Measurements from ENCODE around the gene CEP85L.
"Not testable (repeated sequence)": the region's sequence is repeated elsewhere in the genome, so short reads cannot be mapped to it uniquely, and the experiment has no call there.

Gene CEP85L

DNA sequence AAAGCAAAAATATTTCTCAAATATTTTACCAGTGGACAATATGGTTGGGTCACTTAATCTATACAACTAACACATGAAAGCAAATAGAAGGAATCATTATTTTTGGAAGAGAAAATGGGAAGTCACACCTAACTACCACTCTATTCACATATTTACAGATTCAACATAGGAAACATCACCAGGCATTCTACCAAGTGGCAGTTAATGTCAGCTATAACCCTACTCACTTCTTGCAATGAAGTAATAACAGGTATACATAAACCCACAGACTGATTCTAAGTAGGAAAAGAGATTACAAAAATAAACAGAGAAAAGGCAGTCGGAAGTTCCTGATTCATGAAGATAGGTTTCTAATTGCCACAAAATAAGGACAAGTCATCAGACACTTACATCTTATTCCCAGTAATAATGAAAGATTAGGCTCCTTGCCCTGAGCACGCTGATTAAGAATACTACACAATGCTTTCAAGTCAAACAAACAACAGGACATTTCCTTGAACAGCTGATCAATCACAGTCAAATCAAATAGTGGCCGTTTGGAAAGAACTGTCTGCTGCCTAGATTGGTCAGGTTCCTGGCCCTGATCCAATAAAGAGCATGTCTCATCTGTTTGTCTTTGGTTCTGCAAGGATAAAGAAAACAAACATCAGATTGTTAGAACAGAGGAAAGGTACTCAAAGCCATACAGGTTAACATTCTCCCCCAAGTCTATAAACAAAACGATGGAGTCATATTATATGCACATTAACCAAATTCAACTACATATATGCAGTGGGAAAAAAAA is 182.5 kb downstream of the CEP85L start:
- Mint-ChIP-seq H3K9me3 (no peaks in the 10 kb centered on the region), H3K4me3 (no peak overlapping the region), H3K27me3 (no peaks in the 10 kb centered on the region), H3K36me3 (ENCODE audit: low read depth) (peaks cover 83% of the 10 kb centered on the region), H3K4me1 (ENCODE audit: low read depth) (peaks cover 16% of the 10 kb centered on the region), H3K27ac (no peak overlapping the region)
- no peak for DNase-seq

- DNase-seq: no peak
- Mint-ChIP-seq H3K4me1 (ENCODE audit: low read depth) (peaks cover 16% of the 10 kb centered on the region), H3K36me3 (ENCODE audit: low read depth) (peaks cover 92% of the 10 kb centered on the region), H3K4me3 (no peak overlapping the region), H3K9me3 (no peaks in the 10 kb centered on the region), H3K27ac (peak overlapping the region; percentile 48), H3K27me3 (no peaks in the 10 kb centered on the region)
Measured at GRCh38 chr6:118467181-118467580, 184.2 kb downstream of the CEP85L start.

DNA sequence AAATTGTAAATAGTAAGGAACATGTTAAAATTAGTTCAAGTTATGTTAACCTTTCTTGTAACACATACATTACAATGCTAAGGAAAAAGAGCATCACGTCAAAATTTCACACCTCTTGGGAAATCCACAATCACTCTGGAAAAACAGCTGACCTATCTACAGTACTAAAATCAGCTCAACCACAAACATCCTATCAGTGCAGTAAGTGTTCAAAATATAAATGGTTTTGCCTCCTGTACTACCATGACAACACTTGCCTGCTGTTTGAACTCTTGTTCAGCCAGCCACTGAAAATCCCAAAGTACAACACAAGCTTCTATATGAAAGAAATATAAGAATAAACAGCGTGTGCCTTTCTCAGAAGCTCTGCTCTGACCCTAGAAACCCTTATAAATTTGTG is 186.8 kb downstream of the CEP85L start:
- Mint-ChIP-seq H3K27ac (no peak overlapping the region), H3K27me3 (no peaks in the 10 kb centered on the region), H3K4me3 (no peak overlapping the region), H3K9me3 (no peaks in the 10 kb centered on the region), H3K4me1 (ENCODE audit: low read depth) (peaks cover 16% of the 10 kb centered on the region), H3K36me3 (ENCODE audit: low read depth) (peaks cover 84% of the 10 kb centered on the region)
- DNase-seq: no peak

DNA sequence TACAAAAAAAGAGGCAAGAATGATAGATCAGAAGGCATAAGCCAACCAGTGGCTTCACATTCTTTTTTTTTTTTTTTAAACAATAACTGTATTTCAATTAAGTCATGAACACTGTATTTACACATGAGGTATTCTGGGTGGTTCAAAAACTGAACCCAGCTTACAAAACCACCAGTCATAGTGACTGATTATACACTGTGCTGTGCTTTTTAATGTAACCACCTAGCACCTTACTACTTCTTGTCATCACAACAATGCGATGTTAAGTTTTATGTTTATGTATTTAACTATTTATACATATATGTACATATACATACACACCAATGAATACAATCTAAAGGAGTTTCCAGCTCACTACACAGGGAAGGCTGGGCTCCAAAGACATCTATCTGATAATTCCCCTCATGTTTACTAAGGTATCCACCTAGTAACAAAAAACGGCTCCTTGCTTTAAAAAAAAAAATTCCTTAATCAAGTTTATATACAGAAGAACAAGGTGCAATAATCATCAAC is 190.4 kb downstream of the CEP85L start:
- Mint-ChIP-seq H3K36me3 (ENCODE audit: low read depth) (peaks cover 52% of the 10 kb centered on the region), H3K4me3 (no peak overlapping the region), H3K4me1 (ENCODE audit: low read depth) (peaks cover 3% of the 10 kb centered on the region), H3K27me3 (no peaks in the 10 kb centered on the region), H3K27ac (no peak overlapping the region), H3K9me3 (peaks cover 4% of the 10 kb centered on the region)
- no peak for DNase-seq

GRCh38 chr6:118456982-118457381 is 194.4 kb downstream of the CEP85L start:
- no peaks in the 10 kb centered on the region for H3K4me1 Mint-ChIP-seq (ENCODE audit: low read depth)
- peaks cover 18% of the 10 kb centered on the region for H3K36me3 Mint-ChIP-seq (ENCODE audit: low read depth)
- DNase-seq: no peak
- no peaks in the 10 kb centered on the region for H3K27me3 Mint-ChIP-seq
- H3K27ac Mint-ChIP-seq: no peak overlapping the region
- peaks cover 32% of the 10 kb centered on the region for H3K9me3 Mint-ChIP-seq
- H3K4me3 Mint-ChIP-seq: no peak overlapping the region

DNA sequence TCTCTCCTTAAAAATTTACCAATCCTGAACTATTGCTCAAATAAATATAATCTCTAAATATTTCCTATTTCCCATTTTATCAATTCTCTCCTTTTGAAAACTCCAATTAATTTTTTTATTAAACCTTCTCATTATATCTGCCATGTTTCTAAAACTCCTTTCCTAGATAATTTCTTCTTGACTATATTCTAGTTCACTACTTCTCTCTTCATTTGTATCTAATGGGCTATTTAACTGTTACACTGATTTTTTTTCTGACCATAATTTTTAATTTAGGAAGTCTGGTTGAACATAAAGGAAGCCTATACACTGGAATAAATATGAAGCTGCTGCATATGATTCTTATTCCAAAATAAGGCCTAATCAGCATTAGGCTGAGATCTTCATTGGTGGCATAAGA is 199.6 kb downstream of the CEP85L start:
- Mint-ChIP-seq H3K4me3 (no peak overlapping the region), H3K27me3 (no peaks in the 10 kb centered on the region), H3K9me3 (peaks cover 51% of the 10 kb centered on the region), H3K36me3 (ENCODE audit: low read depth) (peaks cover 29% of the 10 kb centered on the region), H3K27ac (no peak overlapping the region), H3K4me1 (ENCODE audit: low read depth) (no peaks in the 10 kb centered on the region)
- no peak for DNase-seq

- Mint-ChIP-seq H3K36me3 (ENCODE audit: low read depth) (peaks cover 45% of the 10 kb centered on the region), H3K27me3 (no peaks in the 10 kb centered on the region), H3K9me3 (peaks cover 39% of the 10 kb centered on the region), H3K27ac (no peak overlapping the region), H3K4me3 (no peak overlapping the region), H3K4me1 (ENCODE audit: low read depth) (no peaks in the 10 kb centered on the region)
- DNase-seq: no peak
Measured at GRCh38 chr6:118444796-118445195, 206.6 kb downstream of the CEP85L start.

- Mint-ChIP-seq H3K27me3 (no peaks in the 10 kb centered on the region), H3K4me1 (ENCODE audit: low read depth) (no peaks in the 10 kb centered on the region), H3K36me3 (ENCODE audit: low read depth) (peaks cover 17% of the 10 kb centered on the region), H3K4me3 (no peak overlapping the region), H3K27ac (no peak overlapping the region), H3K9me3 (peaks cover 35% of the 10 kb centered on the region)
- DNase-seq: no peak
Measured at GRCh38 chr6:118436482-118436881, 214.9 kb downstream of the CEP85L start.

GRCh38 chr6:118434147-118434546 is 217.2 kb downstream of the CEP85L start:
- not testable (repeated sequence) for H3K4me3 Mint-ChIP-seq; H3K27ac Mint-ChIP-seq; H3K4me1 Mint-ChIP-seq (ENCODE audit: low read depth); H3K27me3 Mint-ChIP-seq; DNase-seq
- Mint-ChIP-seq H3K36me3 (ENCODE audit: low read depth) (peaks cover 33% of the 10 kb centered on the region), H3K9me3 (peaks cover 26% of the 10 kb centered on the region)

GRCh38 chr6:118421312-118421711 is 230.1 kb downstream of the CEP85L start:
- H3K4me3 Mint-ChIP-seq: not testable (repeated sequence)
- peaks cover 32% of the 10 kb centered on the region for H3K9me3 Mint-ChIP-seq

DNA sequence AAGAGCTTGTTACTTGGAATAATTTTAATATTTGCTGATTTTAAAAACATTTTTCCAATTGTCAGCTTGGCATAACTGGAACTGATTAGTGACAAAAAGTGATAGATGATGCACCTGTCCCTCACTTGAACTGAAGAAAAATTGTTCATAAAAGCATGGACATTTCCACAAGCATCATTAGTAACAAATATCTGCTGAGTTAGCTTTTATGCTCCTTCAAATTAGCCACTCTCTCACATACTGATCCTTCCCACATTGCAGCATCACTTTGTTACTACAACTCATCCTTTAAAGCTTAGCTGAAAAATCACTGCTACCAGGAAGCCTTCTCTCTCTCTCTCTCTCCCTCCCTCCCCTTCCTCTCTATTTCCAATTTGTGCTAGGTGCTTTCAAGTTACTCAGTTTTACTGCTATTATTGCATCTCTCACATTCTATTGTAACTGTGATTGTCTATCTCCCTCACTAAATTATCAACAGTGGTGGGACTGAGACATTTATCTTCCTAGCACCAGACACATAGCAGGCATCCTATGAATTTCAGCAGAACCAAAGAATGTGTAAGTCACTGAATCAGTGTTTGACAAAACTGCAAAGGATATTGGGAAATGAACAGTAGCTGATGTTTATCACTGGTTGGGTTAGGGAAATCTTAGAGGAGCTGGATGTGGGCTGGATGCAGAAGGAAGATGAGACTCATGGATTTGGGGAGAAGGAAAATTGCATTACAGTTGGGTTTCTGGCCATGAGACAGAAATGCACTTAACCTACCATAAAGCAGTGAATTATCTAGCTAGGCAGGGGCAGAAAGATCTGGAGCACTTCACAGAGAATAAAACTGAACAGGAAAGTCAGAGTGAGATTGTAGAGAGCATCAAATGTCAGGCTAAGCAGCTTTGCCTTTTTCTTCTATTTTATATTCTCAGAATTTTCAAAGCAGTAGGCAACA is 231.7 kb downstream of the CEP85L start:
- Mint-ChIP-seq H3K27me3 (no peaks in the 10 kb centered on the region), H3K27ac (no peak overlapping the region), H3K9me3 (peaks cover 19% of the 10 kb centered on the region), H3K36me3 (ENCODE audit: low read depth) (peaks cover 21% of the 10 kb centered on the region), H3K4me1 (ENCODE audit: low read depth) (no peaks in the 10 kb centered on the region), H3K4me3 (no peak overlapping the region)
- no peak for DNase-seq

More at GRCh38 chr6:118421312-118421711, 230.1 kb downstream of the CEP85L start:
- H3K27me3 Mint-ChIP-seq; H3K4me1 Mint-ChIP-seq (ENCODE audit: low read depth); H3K27ac Mint-ChIP-seq; DNase-seq: not testable (repeated sequence)
- H3K36me3 Mint-ChIP-seq (ENCODE audit: low read depth): peaks cover 37% of the 10 kb centered on the region

Data from activated T-cell treated with anti-CD3 and anti-CD28 coated beads, Interleukin-2, amount 50 U/mL, for 24 hours (primary cell).